NCI-H2196 (cell line): ENCODE data around the gene ELOA.
"Not testable (repeated sequence)": the region's sequence is repeated elsewhere in the genome, so short reads cannot be mapped to it uniquely, and the experiment has no call there.

ENCODE experiments used
- DNase-seq: peaks from one replicate; lab custom pipeline; 2025; ENCODE audit not compliant: unreplicated experiment; lab: John Stamatoyannopoulos, UW

Gene ELOA

GRCh38 chr1:23743287-23744152 lies at the start of gene ELOA:
Gene ELOA (plus strand): TSS chr1:23743471. CDS start chr1:23743504, 33 bp downstream.
- peak; percentile 77 for DNase-seq

GRCh38 chr1:23693599-23693998 lies 49.7 kb upstream of the ELOA start:
- DNase-seq, result no peak

GRCh38 chr1:23694371-23694770 lies 48.9 kb upstream of the ELOA start:
- no peak for DNase-seq

GRCh38 chr1:23695667-23696066 lies 47.6 kb upstream of the ELOA start:
- no peak for DNase-seq

- no peak for DNase-seq
These were observed 46.8 kb upstream of the ELOA start for GRCh38 chr1:23696335-23696989.

- no peak for DNase-seq
These were observed 44.8 kb upstream of the ELOA start for GRCh38 chr1:23698466-23698865.

- DNase-seq, result no peak
These were observed 43.7 kb upstream of the ELOA start for GRCh38 chr1:23699280-23700179.

GRCh38 chr1:23701310-23701709 lies 42.0 kb upstream of the ELOA start:
- no peak for DNase-seq

- DNase-seq, result no peak
These were observed 41.3 kb upstream of the ELOA start for GRCh38 chr1:23701996-23702395.

GRCh38 chr1:23704834-23705495 lies 38.3 kb upstream of the ELOA start:
- DNase-seq, result no peak

GRCh38 chr1:23709229-23709628 lies 34.0 kb upstream of the ELOA start:
- DNase-seq, result no peak

GRCh38 chr1:23718482-23718881 lies 24.8 kb upstream of the ELOA start:
- DNase-seq, result no peak

GRCh38 chr1:23719162-23719820 lies 24.0 kb upstream of the ELOA start:
- DNase-seq, result peak; percentile 47

GRCh38 chr1:23720256-23720995 lies 22.8 kb upstream of the ELOA start:
- no peak for DNase-seq

GRCh38 chr1:23722652-23723051 lies 20.6 kb upstream of the ELOA start:
- no peak for DNase-seq

GRCh38 chr1:23726686-23727085 lies 16.6 kb upstream of the ELOA start:
- DNase-seq, result no peak

GRCh38 chr1:23727362-23727811 lies 15.9 kb upstream of the ELOA start:
- DNase-seq, result peak; percentile 37

GRCh38 chr1:23732363-23733224 lies 10.7 kb upstream of the ELOA start:
- no peak for DNase-seq

- not testable (repeated sequence) for DNase-seq
These were observed 10.0 kb upstream of the ELOA start for GRCh38 chr1:23733281-23733680.
